ENCODE measurements around the gene ADIPOQ.
A peak's percentile ranks its signal among the peaks of the same experiment; 100 is the strongest.
"Not testable (repeated sequence)": the region's sequence is repeated elsewhere in the genome, so short reads cannot be mapped to it uniquely, and the experiment has no call there.

The ADIPOQ gene

DNA sequence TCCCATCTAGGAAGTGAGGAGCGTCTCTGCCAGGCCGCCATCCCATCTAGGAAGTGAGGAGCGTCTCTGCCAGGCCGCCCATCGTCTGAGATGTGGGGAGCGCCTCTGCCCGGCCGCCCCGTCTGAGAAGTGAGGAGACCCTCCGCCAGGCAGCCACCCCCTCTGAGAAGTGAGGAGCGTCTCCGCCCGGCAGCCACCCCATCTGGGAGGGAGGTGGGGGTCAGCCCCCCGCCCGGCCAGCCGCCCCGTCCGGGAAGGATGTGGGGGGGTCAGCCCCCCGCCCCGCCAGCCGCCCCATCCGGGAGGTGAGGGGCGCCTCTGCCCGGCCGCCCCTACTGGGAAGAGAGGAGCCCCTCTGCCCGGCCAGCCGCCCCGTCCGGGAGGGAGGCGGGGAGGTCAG is 31.3 kb downstream of the ADIPOQ start:
- not testable (repeated sequence) for DNase-seq

GRCh38 chr3:186874216-186874615 is 31.7 kb downstream of the ADIPOQ start:
- not testable (repeated sequence) for DNase-seq

DNA sequence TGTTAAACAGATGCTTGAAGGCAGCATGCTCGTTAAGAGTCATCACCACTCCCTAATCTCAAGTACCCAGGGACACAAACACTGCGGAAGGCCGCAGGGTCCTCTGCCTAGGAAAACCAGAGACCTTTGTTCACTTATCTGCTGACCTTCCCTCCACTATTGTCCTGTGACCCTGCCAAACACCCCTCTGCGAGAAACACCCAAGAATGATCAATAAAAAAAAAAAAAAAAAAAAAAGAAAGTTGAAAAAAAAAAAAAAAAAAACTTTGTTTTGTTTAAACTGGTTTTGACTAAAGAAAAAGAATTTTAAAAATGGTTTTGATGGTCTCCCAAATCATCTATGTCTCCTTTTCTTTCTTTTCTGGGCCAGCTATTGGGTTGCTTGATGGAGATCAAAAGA is 32.3 kb downstream of the ADIPOQ start:
- not testable (repeated sequence) for DNase-seq

DNA sequence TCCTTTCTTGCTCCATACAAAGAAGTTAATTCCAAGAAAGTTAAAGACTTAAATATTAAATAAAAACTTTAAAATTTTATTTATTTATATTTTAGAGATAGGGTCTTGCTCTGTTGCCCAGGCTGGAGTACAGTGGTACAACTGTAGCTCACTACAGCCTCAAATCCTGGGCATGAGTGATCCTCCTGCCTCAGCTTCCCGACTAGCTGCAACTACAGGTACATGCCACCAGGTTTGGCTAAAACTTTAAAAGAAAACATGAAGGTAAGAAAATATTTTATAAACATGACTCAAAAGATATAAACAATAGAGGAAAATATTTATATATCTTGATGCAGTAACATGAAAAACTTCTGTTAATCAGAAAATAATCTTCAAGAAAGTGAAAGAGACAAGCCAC is 33.2 kb downstream of the ADIPOQ start:
- no peak for DNase-seq

GRCh38 chr3:186879781-186880180 is 37.3 kb downstream of the ADIPOQ start:
- no peak for DNase-seq

DNA sequence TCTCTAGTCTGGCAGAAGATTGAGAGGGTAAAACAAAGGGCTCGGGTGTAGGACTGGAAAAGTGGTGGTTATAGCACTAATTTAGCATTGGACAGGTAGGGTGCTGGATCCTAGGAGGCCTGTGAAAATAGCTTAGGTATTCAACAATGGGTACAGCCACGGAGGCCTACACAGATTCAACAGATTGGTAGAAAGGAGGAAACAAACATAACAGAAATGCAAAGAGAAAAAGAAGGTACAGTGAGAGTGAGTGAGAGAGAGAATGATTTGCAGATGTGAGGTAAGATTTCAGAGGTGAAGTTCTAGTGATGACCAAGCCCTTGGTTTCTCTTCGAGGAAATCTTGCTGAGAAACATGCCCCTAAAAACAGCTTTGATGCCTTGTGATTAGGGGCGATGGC is 37.9 kb downstream of the ADIPOQ start:
- no peak for DNase-seq

DNA sequence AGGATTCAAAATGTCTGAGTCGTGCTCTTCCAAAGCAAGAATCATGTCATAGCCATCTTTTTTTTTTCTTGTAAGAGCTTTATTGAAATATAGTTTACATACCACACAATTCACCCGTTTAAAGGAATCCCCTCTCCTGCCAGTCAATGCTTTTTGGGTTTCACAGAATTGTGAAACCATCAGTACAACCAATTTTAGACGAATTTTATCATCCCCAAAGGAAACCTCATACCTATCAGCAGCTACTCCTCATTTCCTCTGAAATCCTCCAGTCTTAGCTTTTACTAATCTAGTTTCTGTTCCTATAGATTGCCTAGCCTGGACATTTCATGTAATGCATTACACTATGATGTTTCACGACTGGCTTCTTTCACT is 39.6 kb downstream of the ADIPOQ start:
- DNase-seq: no peak

DNA sequence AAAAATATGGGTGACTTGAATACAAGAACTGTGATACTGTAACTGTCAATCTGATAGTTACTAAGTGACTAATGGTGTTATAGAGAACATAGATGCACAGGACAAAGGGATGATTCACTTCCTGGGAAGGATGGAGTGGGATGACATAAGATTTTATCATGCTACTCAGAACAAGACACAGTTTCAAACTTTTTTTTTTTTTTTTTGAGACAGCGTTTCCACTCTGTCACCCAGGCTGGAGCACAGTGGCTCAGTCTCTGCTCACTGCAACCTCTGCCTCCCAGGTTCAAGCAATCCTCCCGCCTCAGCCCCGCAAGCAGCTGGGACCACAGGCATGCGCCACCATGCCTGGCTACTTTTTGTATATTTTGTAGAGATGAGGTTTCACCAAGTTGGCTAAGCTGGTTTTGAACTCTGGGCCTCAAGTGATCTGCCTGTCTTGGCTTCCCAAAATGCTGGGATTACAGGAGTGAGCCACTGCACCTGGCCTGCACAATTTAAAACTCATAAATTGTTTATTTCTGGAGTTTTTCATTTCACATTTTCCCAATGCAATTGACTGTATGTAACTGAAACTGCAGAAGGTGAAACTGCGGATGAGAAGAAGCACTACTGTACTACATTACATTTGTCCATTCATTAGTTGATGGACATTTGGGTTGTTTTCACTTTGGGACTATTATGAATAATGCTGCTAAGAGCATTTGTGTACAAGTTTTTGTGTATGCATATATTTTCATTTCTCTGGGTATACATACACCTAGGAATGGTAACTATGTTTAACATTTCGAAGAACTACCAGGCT is 40.6 kb downstream of the ADIPOQ start:
- DNase-seq: peak; percentile 62

GRCh38 chr3:186883686-186884058 is 41.2 kb downstream of the ADIPOQ start:
- DNase-seq: no peak

- DNase-seq: not testable (repeated sequence)
These were observed 42.4 kb downstream of the ADIPOQ start for GRCh38 chr3:186884868-186885267.

DNA sequence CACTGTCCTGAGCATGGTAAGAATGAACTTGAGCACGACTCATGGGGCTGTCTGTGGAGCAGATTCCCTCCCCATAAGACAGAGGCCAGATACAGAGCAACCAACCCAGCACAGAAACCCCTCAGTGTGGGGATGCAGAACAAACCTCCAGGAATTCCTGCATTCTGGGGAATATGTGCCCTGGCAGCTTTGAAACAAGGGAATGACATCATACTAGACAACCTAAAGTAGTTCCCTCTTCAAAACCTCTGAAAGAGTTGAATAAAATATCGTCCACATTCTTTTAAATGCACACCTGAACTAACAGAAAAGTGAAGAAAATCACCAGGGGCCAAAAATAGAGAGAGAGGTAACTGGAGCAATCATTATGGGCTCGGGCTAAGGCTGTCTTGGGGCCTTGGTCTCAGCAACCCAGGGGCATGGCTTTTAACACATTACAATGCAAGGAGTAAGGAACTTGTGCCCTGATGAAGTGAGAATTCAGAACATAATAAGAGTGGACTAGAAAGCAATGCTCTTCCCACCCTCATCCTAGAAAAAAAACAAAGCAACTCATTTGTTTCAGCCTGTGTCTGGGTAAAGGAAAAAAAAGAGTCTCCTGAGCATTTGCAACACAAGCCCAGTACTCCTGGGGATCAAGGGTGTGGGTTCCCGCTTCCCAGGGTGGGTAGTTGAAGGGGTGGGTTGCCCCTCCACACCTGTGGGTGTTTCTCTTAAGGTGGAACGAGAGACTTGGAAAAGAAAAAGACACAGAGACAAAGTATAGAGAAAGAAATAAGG is 43.9 kb downstream of the ADIPOQ start:
- DNase-seq: no peak

GRCh38 chr3:186887507-186887938 is 45.0 kb downstream of the ADIPOQ start:
- DNase-seq: not testable (repeated sequence)

- DNase-seq: no peak
These were observed 46.1 kb downstream of the ADIPOQ start for GRCh38 chr3:186888569-186888968.

- not testable (repeated sequence) for DNase-seq
These were observed 47.2 kb downstream of the ADIPOQ start for GRCh38 chr3:186889698-186890097.

- no peak for DNase-seq
These were observed 48.4 kb downstream of the ADIPOQ start for GRCh38 chr3:186890911-186891310.

DNA sequence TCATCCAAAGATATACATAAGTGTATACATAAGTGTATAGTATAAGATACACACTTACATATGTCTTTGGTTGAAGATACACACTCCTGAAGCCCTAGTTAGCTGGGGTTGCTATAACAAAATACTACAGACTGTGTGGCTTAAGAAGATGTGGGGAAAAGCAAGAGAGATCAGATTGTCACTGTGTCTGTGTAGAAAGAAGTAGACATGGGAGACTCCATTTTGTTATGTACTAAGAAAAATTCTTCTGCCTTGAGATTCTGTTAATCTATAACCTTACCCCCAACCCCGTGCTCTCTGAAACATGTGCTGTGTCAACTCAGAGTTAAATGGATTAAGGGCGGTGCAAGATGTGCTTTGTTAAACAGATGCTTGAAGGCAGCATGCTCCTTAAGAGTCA is 50.6 kb downstream of the ADIPOQ start:
- DNase-seq: not testable (repeated sequence)

GRCh38 chr3:186895406-186895805 is 52.9 kb downstream of the ADIPOQ start:
- DNase-seq: no peak

DNA sequence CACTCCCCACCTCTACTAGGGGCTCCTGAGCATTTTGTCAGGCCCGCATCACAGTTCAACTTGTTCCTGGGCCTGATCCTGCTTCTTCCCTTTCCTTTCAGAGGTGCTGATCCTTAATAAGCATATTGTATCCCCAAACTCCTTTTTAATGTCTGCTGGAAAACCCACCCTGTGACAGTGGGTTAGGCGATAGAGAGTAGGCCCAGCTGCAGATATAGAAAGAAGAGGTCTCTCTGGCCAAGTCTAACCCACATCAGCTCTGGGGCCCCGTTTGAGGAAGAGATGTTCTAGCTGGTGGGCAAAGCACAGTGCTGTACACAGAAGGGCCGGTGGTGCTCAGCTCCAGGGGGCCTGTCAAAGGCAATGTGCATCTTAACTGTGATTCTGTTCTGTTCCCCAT is 53.5 kb downstream of the ADIPOQ start:
- no peak for DNase-seq

DNA sequence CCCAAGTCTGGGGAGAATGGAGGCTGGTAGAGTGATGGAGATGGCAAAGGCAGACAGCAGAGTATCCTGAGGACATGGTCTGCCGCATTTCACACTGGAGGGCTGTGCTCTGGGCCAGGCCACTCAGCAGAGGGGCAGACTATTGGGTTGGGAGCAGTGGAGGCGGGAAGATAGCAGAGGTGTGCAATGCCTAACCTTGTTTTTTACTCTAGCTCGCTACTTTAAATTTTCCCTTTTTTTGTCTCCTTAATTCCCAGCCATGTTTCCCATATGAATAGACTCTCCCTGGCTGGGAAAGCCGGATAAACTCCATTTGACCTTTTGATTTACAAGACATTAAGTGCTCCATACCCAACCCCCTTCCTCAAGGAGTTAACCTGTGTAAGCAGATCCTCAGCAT is 54.4 kb downstream of the ADIPOQ start:
- DNase-seq: no peak

GRCh38 chr3:186901135-186901734 is 58.7 kb downstream of the ADIPOQ start:
- no peak for DNase-seq

GRCh38 chr3:186902154-186902553 is 59.6 kb downstream of the ADIPOQ start:
- no peak for DNase-seq

DNA sequence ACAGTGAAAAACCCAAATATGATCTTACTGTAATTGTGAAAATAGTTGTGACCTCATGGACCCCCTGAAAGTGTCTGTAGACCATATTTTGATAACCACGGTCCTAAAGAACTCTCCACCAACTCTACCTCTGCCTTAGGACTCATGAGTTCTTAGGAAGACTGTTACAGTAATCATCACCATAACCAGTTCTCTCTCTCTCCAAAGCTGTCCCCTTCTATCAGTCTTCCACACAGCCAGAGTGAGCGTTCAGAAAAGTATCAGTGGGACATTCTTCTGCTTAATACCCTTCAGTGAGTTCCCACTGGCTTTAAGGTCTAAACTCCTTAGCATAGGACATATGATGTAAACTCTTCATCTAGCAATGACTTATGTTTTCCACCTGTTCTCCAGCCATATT is 60.2 kb downstream of the ADIPOQ start:
- no peak for DNase-seq

DNA sequence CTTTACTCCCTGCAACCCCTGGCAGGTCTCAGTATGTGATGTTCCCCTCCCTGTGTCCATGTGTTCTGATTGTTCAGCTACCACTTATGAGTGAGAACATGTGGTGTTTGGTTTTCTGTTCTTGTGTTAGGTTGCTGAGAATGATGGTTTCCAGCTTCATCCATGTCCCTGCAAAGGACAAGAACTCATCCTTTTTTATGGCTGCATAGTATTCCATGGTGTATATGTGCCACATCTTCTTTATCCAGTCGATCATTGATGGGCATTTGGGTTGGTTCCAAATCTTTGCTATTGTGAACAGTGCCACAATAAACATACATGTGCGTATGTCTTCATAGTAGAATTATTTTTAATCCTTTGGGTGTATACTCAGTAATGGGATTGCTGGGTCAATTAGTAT is 61.2 kb downstream of the ADIPOQ start:
- DNase-seq: not testable (repeated sequence)

- not testable (repeated sequence) for DNase-seq
These were observed 64.6 kb downstream of the ADIPOQ start for GRCh38 chr3:186907075-186907474.
